ENCODE data around the gene RPL10.
A peak's percentile ranks its signal among the peaks of the same experiment; 100 is the strongest.

The RPL10 gene

GRCh38 chrX:154369449-154370299 is 28.5 kb upstream of the RPL10 start:
- Mint-ChIP-seq H3K4me3 (peak overlapping the region; percentile 89 to 97 (median 95)), H3K9me3 (peaks cover 5% of the 10 kb centered on the region), H3K27me3 (ENCODE audit: low read depth) (no peaks in the 10 kb centered on the region), H3K4me1 (peaks cover 5% of the 10 kb centered on the region), H3K36me3 (ENCODE audit: low read depth) (peaks cover 19% of the 10 kb centered on the region), H3K27ac (peak overlapping the region; percentile 94 to 97 (median 97))
- no peak for TF ChIP-seq CTCF (IDR thresholded peaks at IDR 0.05; ENCODE audit: unreplicated experiment in 3 of 3)

GRCh38 chrX:154370300-154371016 is 27.7 kb upstream of the RPL10 start:
- Mint-ChIP-seq H3K27ac (peak overlapping the region; percentile 94 to 97 (median 97)), H3K4me1 (peaks cover 5% of the 10 kb centered on the region), H3K27me3 (ENCODE audit: low read depth) (no peaks in the 10 kb centered on the region), H3K9me3 (peaks cover 10% of the 10 kb centered on the region), H3K4me3 (peak overlapping the region; percentile 89 to 97 (median 95)), H3K36me3 (ENCODE audit: low read depth) (peaks cover 15% of the 10 kb centered on the region)
- no peak for TF ChIP-seq CTCF (IDR thresholded peaks at IDR 0.05; ENCODE audit: unreplicated experiment in 3 of 3)

GRCh38 chrX:154371017-154371788 is 27.0 kb upstream of the RPL10 start:
- Mint-ChIP-seq H3K27me3 (ENCODE audit: low read depth) (no peaks in the 10 kb centered on the region), H3K9me3 (peaks cover 10% of the 10 kb centered on the region), H3K4me3 (peak overlapping the region; percentile 84 to 90 (median 88)), H3K27ac (peak overlapping the region; percentile 51 to 86 (median 75)), H3K36me3 (ENCODE audit: low read depth) (peaks cover 12% of the 10 kb centered on the region), H3K4me1 (peaks cover 5% of the 10 kb centered on the region)
- no peak for TF ChIP-seq CTCF (IDR thresholded peaks at IDR 0.05; ENCODE audit: unreplicated experiment in 3 of 3)

GRCh38 chrX:154371789-154372300 is 26.3 kb upstream of the RPL10 start:
- Mint-ChIP-seq H3K4me1 (peaks cover 5% of the 10 kb centered on the region), H3K9me3 (peaks cover 10% of the 10 kb centered on the region), H3K27ac (no peak overlapping the region), H3K36me3 (ENCODE audit: low read depth) (peaks cover 11% of the 10 kb centered on the region), H3K27me3 (ENCODE audit: low read depth) (no peaks in the 10 kb centered on the region), H3K4me3 (peak overlapping the region; percentile 84 to 87 (median 87))
- TF ChIP-seq CTCF (IDR thresholded peaks at IDR 0.05; ENCODE audit: unreplicated experiment in 3 of 3): no peak

GRCh38 chrX:154372612-154373022 is 25.6 kb upstream of the RPL10 start:
- no peak for TF ChIP-seq CTCF (IDR thresholded peaks at IDR 0.05; ENCODE audit: unreplicated experiment in 3 of 3)
- H3K9me3 Mint-ChIP-seq: peaks cover 10% of the 10 kb centered on the region
- H3K27me3 Mint-ChIP-seq (ENCODE audit: low read depth): no peaks in the 10 kb centered on the region
- peaks cover 5% of the 10 kb centered on the region for H3K4me1 Mint-ChIP-seq
- peaks cover 7% of the 10 kb centered on the region for H3K36me3 Mint-ChIP-seq (ENCODE audit: low read depth)
- peak overlapping the region; percentile 75 to 87 (median 87) for H3K4me3 Mint-ChIP-seq
- peak overlapping the region; percentile 70 to 94 (median 90) for H3K27ac Mint-ChIP-seq

Data from nephron (organoid).